Measurements from ENCODE around the gene IBA57. TPM values are rescaled to one million over a fixed set of nuclear protein-coding genes. Genes with fewer than 3 reads are reported as not detected.

The IBA57 gene
- total RNA-seq, 4 donors from 2014 or later, result 4.9 to 15.7 (median 12.3) TPM

- ATAC-seq (no peak), DNase-seq (no peak)
- Histone ChIP-seq H3K36me3 (peaks cover 0 to 11% of the 10 kb centered on the region in 2 donors), H3K4me3 (no peak overlapping the region), H3K4me1 (peaks cover 0 to 4% of the 10 kb centered on the region in 2 donors), H3K27me3 (peaks cover 0 to 13% (median 9%) of the 10 kb centered on the region in 3 donors), H3K9me3 (no peaks in the 10 kb centered on the region), H3K27ac (no peak overlapping the region)
- TF ChIP-seq CTCF (IDR thresholded peaks at IDR 0.05 in 4 of 5, conservative IDR thresholded peaks at IDR 0.05 in 1 of 5), result no peak
- TF ChIP-seq POLR2A (IDR thresholded peaks at IDR 0.05), result no peak
- in situ Hi-C loops (cut with MboI; ENCODE audit: low sequenced_read_pairs in 4 of 4) (no loop called here), intact Hi-C loops (cut with DNase I; ENCODE audit: low total_unique reads) (no loop called here)
These were observed 12.7 kb upstream of the IBA57 start for GRCh38 chr1:228152918-228153258.

GRCh38 chr1:228154021-228154669 lies 11.5 kb upstream of the IBA57 start:
- intact Hi-C loops (cut with DNase I; ENCODE audit: low total_unique reads), result no loop called here
- peaks cover 0 to 16% (median 12%) of the 10 kb centered on the region in 3 donors for H3K27me3 ChIP-seq
- no peaks in the 10 kb centered on the region for H3K9me3 ChIP-seq
- TF ChIP-seq POLR2A (IDR thresholded peaks at IDR 0.05), result no peak
- TF ChIP-seq CTCF (IDR thresholded peaks at IDR 0.05 in 4 of 5, conservative IDR thresholded peaks at IDR 0.05 in 1 of 5), result no peak
- H3K36me3 ChIP-seq, result peaks cover 0 to under 1% of the 10 kb centered on the region in 2 donors
- H3K4me3 ChIP-seq, result no peak overlapping the region
- in situ Hi-C loops (cut with MboI; ENCODE audit: low sequenced_read_pairs in 4 of 4), result no loop called here
- ATAC-seq (no peak), DNase-seq (no peak)
- no peak overlapping the region for H3K27ac ChIP-seq
- no peaks in the 10 kb centered on the region for H3K4me1 ChIP-seq

- TF ChIP-seq POLR2A (IDR thresholded peaks at IDR 0.05), result no peak
- TF ChIP-seq CTCF (IDR thresholded peaks at IDR 0.05 in 4 of 5, conservative IDR thresholded peaks at IDR 0.05 in 1 of 5), result no peak
- ATAC-seq (no peak), DNase-seq (no peak)
- Histone ChIP-seq H3K4me1 (no peaks in the 10 kb centered on the region), H3K36me3 (no peaks in the 10 kb centered on the region), H3K27me3 (peaks cover 3 to 20% (median 12%) of the 10 kb centered on the region in 3 donors), H3K9me3 (no peaks in the 10 kb centered on the region), H3K4me3 (no peak overlapping the region), H3K27ac (no peak overlapping the region)
- intact Hi-C loops (cut with DNase I; ENCODE audit: low total_unique reads) (no loop called here), in situ Hi-C loops (cut with MboI; ENCODE audit: low sequenced_read_pairs in 4 of 4) (no loop called here)
These were observed 10.7 kb upstream of the IBA57 start for GRCh38 chr1:228154670-228155571.

- Histone ChIP-seq H3K27ac (no peak overlapping the region), H3K4me1 (no peaks in the 10 kb centered on the region), H3K36me3 (no peaks in the 10 kb centered on the region), H3K27me3 (peaks cover 3 to 20% (median 12%) of the 10 kb centered on the region in 3 donors), H3K4me3 (no peak overlapping the region), H3K9me3 (no peaks in the 10 kb centered on the region)
- DNase-seq (no peak), ATAC-seq (no peak)
- intact Hi-C loops (cut with DNase I; ENCODE audit: low total_unique reads), result no loop called here
- TF ChIP-seq POLR2A (IDR thresholded peaks at IDR 0.05) (no peak), CTCF (IDR thresholded peaks at IDR 0.05 in 4 of 5, conservative IDR thresholded peaks at IDR 0.05 in 1 of 5) (no peak)
- in situ Hi-C loops (cut with MboI; ENCODE audit: low sequenced_read_pairs in 4 of 4), result no loop called here
These were observed 9.7 kb upstream of the IBA57 start for GRCh38 chr1:228155596-228156514.
